ENCODE measurements around the gene B3GAT1.

Gene B3GAT1

GRCh38 chr11:134390706-134391569 lies 21.1 kb downstream of the B3GAT1 start:
- no peak for DNase-seq

DNA sequence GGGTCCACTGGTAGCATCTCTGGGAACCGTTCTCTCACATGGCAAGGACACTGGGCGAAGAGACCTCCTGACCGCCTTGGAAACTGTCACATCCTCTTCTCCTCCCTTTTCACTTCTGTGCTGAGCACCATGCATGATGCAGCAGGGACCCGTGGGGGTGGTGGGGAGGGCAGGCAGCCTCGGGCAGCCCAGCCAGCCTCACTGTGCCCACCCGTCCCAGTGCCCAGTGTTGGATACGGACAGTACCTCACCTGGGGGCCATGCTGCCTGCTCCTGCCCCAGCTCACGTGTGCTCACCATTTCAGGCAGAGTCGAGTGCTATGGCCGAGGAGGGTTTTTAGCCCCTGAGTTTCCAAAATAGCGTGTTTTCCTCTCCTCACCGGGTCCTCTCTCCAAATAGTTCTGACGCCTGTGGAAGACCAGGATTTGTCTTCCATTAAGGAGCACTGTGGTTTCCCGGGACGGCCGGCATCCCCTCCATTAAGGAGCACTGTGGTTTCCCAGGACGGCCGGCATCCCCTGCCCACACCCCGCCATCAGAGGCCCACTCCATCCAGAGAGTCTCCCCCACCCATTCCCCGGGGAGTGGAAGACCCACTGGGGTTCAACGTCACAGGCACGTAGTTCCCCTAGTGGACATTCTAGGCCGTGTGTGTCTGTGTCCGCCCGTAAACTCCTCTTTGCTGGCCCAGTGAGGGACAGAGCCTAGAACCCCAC lies 22.4 kb downstream of the B3GAT1 start:
- DNase-seq = no peak

DNA sequence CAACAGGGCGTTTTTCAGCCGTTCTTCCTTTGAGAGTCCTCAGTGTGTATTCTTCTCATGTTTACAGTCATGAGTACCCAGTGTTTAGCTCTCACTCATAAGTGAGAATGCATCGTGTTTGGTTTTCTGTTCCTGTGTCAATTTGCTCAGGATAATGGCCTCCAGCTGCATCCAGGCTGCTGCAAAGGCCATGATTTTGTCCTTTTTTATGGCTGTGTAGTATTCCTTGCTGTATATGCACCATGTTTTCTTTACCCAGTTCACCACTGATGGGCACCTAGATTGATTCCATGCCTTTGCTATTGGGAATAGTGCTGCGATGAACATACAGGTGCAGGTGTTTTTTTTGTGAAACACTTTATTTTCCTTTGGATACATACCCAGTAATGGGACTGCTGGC lies 23.5 kb downstream of the B3GAT1 start:
- DNase-seq = no peak

- DNase-seq = no peak
Measured at GRCh38 chr11:134387501-134387900, 24.5 kb downstream of the B3GAT1 start.

DNA sequence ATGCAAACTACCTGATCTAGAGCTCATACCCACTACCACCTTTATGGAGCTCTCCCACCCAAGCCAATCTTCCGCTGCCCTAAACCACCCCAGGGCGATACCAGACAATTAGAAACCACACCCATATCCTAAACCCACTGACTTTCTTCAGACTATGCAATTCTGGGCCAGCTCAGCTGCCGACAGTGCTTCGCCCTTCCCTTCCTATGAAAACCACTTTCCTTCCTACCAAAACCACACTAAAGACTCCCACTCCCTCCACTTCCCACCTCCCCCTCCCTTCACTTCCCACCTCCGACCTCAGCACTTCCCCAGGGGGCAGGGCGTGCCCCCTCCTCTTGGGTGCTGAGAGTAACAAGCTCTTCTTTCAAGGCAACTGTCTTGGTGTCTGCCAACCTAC lies 25.1 kb downstream of the B3GAT1 start:
- DNase-seq = no peak

- DNase-seq = no peak
Measured at GRCh38 chr11:134385774-134386565, 26.1 kb downstream of the B3GAT1 start.

GRCh38 chr11:134385171-134385570 lies 26.9 kb downstream of the B3GAT1 start:
- no peak for DNase-seq

DNA sequence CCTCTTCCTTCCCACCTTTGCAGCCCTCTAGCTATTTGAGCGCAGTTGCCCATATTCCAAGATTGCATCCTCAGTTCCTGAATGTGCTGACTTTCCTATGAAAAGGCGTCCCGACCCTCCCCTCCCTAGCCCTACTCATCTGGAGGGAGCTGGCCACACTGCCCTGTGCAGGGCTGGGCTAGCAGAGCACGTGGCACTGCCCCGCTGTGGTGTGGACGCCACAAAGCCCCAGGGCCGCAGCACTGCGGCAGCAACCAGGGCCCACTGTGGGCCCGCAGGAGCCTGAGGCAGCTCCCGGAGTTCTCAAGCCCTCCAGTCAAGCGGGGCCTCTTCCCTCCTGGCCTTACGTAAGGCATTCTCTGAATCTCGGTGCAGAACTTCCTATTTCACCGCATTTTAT lies 27.6 kb downstream of the B3GAT1 start:
- no peak for DNase-seq

GRCh38 chr11:134383576-134384221 lies 28.3 kb downstream of the B3GAT1 start:
- DNase-seq = no peak

- no peak for DNase-seq
Measured at GRCh38 chr11:134382830-134383229, 29.2 kb downstream of the B3GAT1 start.

GRCh38 chr11:134382257-134382656 lies 29.8 kb downstream of the B3GAT1 start:
- no peak for DNase-seq

DNA sequence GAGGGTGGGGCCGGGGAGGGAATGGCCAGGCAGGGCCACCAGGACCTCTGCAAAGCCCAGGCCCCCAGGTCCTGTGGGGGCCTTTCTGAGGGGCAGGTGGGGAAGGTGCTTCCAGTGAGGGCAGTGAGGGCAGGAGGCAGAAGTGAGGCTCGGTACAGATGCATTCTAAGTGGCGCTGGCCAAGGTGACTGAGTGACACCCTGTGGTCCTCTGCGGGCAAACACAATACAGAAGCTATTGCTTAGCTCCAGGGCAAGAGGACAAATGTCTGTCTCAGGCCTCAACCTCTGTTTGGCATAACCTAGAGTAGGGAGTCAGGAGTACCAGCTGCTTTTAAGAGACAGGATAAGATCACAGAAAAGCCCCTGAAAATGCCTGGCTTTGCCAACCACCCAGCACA lies 31.3 kb downstream of the B3GAT1 start:
- no peak for DNase-seq

DNA sequence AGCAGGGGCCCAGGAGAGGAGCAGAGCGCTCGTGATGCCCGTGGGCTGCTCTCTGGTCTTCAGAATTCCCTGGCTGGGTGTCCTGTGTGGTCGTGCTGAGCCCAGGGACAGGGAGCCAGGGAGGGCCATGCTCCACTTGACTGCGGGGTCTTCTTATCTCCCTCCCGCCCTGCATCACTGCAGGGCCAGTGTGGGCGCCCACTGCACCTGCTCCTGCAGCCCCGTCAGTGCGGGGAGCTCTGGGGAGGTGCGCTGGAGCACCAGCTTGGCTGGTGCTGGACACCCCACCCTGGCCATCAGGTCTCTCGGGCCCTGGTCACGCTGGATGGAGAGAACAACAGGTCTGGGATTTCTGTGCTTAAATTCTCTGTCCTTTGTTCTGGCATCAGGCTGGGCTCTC lies 31.8 kb downstream of the B3GAT1 start:
- DNase-seq = no peak

- DNase-seq = no peak
Measured at GRCh38 chr11:134379241-134379640, 32.8 kb downstream of the B3GAT1 start.

DNA sequence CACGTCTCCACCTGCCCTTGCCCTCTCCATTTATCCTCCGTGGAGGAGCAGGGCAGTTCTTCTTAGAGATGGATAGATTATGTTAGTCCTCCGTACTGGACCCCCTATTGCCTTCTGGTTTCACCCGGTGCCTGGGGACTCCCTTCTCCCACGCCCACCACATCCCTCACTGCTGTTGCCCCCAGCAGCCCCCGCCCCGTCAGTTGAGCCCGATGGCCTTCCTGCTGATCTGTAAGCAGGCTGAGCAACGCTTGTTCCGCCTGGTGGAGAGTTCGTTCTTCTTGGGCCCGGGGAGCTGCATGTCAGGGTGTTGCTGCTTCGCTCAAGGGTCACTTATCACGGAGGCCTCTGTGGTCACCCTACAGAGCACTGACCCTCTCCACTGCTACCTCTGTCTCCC lies 34.2 kb downstream of the B3GAT1 start:
- DNase-seq = no peak

GRCh38 chr11:134376150-134376921 lies 35.7 kb downstream of the B3GAT1 start:
- DNase-seq = no peak

GRCh38 chr11:134374891-134375550 lies 37.0 kb downstream of the B3GAT1 start:
- no peak for DNase-seq

GRCh38 chr11:134374171-134374570 lies 37.9 kb downstream of the B3GAT1 start:
- DNase-seq = no peak

DNA sequence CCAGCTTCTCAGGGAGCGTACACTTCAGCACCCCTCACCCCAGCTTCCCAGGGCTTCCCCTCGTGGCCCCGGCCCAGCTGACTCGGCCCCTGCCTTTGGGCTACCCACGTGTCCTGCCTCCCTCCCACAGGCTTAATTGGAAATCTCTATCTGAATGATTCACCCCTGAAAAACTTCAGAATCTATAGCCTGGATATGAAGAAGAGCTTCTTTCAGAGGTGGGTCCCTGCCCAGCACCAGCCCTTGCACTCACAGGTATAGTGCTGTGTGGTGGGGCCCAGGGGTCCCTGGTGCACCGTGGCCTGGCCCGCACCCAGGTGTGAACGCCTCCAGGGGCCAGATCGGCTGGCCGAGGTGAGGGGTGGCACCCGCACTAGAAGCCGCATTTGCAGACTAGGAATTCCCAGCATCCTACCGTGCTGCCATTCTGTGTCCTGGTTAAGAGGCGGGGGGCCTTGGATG lies 38.4 kb downstream of the B3GAT1 start:
- DNase-seq = no peak

- DNase-seq = no peak
Measured at GRCh38 chr11:134372961-134373360, 39.1 kb downstream of the B3GAT1 start.

GRCh38 chr11:134372536-134372935 lies 39.5 kb downstream of the B3GAT1 start:
- DNase-seq = no peak

Measured in activated gamma-delta T cell treated with Interleukin-2 at 50 U/mL for 16 hours (primary cell).